Heart left ventricle (tissue), 13 donors: Measurements from ENCODE around the gene SLC7A10.

Experiments
- POLR2A ChIP-seq, 2 donors: fragments of 450-650 bp; IDR thresholded peaks; one replicate each; pipeline ENCODE4 v1.6.1; 2017; ENCODE audit warnings: antibody characterized with exemption in 2 of 2, mild to moderate bottlenecking in 2 of 2, moderate library complexity in 2 of 2
- TF ChIP-seq, protein P1 (sequence below), 12 donors: fragments of 200-600 bp; sonication (generic) in 4 of 12; IDR thresholded peaks; one replicate each; pipeline versions ENCODE4 v1.5.0 to v1.8.0; 2018 to 2022; ENCODE audit warnings: antibody characterized with exemption in 12 of 12, mild to moderate bottlenecking in 5 of 12
- donor health status: ischemic (EF 13 %, LVEDD 7.1; RV severe dilation, severe dysfunction).
- donor health status: DM: no; HTN: yes; CAD: no.
- donor health status: DM: no; HTN: no; CAD: no.
- donor health status: ischemic (EF 25% LVEDD 6.9; RV normal size, moderate dysfunction).
- donor health status: ischemic (EF 25% LVEDD 5.7; RV mildly dilated, moderate dysfunction).
- donor health status: ischemic (EF 35%, LVEDD 5.7; RV mildly dilated, moderate dysfunction).
- donor health status: nonischemic (EF 11% LVEDD 7.7; RV severe dilation, severe dysfunction).
- donor health status: DM: yes; HTN: yes; CAD: no.
- donor health status: PGD.
- donor health status: ischemic (EF 29% LVEDD 5.4; RV normal size, mild dysfunction).
- donor health status: nonischemic (EF 23%, LVEDD 6.1; RV moderate dilation, normal function).

DNA sequence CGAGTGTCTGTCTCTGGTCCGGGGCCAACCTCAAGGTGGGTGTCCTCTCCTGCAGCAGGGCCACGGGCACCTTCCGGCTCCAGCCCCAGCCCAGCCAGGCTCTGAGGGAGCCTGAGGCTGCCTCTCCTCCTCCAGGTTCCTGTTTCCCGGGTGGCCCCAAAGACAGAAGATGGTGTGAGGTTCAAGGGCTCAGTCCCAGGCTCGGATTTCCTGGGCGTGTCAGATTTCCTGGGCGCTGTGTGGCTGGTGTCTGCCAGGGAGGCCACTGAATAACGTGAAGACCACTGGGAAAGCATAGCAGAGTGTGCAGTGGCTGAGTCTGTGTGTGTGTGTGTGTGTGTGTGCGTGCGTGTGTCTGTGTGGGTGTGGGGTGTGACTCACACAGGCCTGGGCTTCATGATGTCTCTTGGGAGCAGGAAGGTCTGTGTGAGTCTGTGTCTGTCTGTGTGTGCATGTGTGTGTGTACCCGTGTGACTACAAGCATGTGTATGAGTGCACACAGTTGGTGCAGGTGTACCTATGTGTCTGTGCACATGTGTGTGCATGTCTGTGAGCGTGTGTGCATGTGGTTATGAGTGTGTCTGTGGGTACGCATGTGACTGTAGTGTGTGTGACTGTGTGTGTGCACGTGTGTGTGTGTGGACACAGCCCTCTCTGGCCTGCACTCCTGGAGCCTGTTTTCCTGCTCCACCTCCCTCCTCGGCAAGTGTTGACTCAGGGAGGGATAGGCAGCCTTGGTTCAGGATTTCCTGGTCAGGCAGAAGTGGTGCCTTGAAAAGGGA lies 48.4 kb upstream of the SLC7A10 start:
- TF ChIP-seq, protein P1, sequence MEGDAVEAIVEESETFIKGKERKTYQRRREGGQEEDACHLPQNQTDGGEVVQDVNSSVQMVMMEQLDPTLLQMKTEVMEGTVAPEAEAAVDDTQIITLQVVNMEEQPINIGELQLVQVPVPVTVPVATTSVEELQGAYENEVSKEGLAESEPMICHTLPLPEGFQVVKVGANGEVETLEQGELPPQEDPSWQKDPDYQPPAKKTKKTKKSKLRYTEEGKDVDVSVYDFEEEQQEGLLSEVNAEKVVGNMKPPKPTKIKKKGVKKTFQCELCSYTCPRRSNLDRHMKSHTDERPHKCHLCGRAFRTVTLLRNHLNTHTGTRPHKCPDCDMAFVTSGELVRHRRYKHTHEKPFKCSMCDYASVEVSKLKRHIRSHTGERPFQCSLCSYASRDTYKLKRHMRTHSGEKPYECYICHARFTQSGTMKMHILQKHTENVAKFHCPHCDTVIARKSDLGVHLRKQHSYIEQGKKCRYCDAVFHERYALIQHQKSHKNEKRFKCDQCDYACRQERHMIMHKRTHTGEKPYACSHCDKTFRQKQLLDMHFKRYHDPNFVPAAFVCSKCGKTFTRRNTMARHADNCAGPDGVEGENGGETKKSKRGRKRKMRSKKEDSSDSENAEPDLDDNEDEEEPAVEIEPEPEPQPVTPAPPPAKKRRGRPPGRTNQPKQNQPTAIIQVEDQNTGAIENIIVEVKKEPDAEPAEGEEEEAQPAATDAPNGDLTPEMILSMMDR (IDR thresholded peaks at IDR 0.05) = no peak
- no peak for TF ChIP-seq POLR2A (IDR thresholded peaks at IDR 0.05)
